ENCODE data around the gene NEU2.

NEU2 gene

DNA sequence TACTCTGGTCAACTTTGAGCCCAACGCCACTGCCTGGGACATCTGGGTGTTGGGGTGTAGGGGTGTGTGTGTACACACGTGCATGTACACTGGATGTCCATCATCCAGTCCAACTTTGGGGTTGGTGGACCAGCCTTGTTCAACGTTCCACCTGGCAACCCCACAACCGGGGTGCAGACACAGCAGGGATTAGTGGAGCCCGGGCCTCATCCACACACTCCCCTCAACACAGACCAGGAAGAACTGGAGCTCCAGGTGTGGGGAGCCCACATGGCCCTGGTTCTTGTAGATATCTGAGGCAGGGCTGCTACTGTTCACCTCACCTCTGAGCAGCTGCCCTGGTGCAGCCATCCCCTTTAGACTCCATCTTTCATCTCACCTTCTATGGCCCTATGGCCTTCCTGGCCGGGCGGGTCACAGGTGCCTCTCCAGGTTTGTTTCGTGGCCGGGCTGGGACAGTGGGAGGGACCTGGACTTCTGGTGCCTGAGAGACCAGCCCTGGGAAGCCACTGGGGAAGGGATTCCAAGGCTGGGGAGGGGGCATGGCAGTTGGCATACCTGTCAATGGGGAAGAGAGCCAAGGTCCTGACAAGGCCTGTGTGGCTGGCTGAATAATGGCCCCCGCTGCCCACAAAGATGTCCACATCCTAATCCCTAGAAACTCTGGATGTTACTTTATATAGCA is 7.5 kb downstream of the NEU2 start:
- Histone ChIP-seq H3K14ac (ENCODE audit: low read length) (no peak overlapping the region), H2BK120ac (ENCODE audit: low read depth, low read length) (no peak overlapping the region), H3K36me3 (replicated peaks in 1 of 2; ENCODE audit: control insufficient read depth in 2 of 2, insufficient read depth in 2 of 2, low read length in 2 of 2) (no peaks in the 10 kb centered on the region), H3K4me3 (ENCODE audit: low read length in 2 of 2) (no peak overlapping the region), H4K91ac (ENCODE audit: low read depth, low read length, poor library complexity) (no peak overlapping the region), H2BK15ac (ENCODE audit: low read length) (no peak overlapping the region), H3K79me1 (ENCODE audit: low read depth, low read length) (peaks cover 3% of the 10 kb centered on the region), H2BK5ac (ENCODE audit: low read length) (no peak overlapping the region), H2BK12ac (ENCODE audit: low read length) (no peak overlapping the region), H3K18ac (ENCODE audit: low read length) (peak overlapping the region; percentile 32), H3K4me1 (ENCODE audit: control insufficient read depth in 2 of 2, insufficient read depth in 1 of 2, low read depth in 1 of 2, low read length in 2 of 2) (peaks cover 0 to 2% of the 10 kb centered on the region in 2 donors), H3K9me3 (replicated peaks in 1 of 2; ENCODE audit: control insufficient read depth in 2 of 2, insufficient read depth in 1 of 2, low read depth in 1 of 2, low read length in 2 of 2) (peaks cover 0 to 8% of the 10 kb centered on the region in 2 donors), H3K23ac (ENCODE audit: low read depth, low read length, poor library complexity) (no peak overlapping the region), H4K8ac (ENCODE audit: low read depth, low read length) (no peak overlapping the region), H3K27ac (replicated peaks; ENCODE audit: low read length) (no peak overlapping the region), H3K4ac (ENCODE audit: low read length) (no peak overlapping the region), H3K4me2 (ENCODE audit: insufficient read depth, low read length, poor library complexity, severe bottlenecking) (no peak overlapping the region), H2AFZ (ENCODE audit: low read length) (no peak overlapping the region), H3K9ac (ENCODE audit: low read depth, low read length, poor library complexity) (no peak overlapping the region), H3K27me3 (ENCODE audit: control insufficient read depth in 3 of 3, insufficient read depth in 3 of 3, low read depth in 1 of 3, low read length in 3 of 3) (peaks cover 0 to 5% (median 0%) of the 10 kb centered on the region in 3 experiments), H2AK5ac (ENCODE audit: low read depth, low read length) (no peak overlapping the region)
- no peak for DNase-seq (ENCODE audit: low spot score)
- WGBS, 2 donors (ENCODE audit: extremely low coverage in 2 of 2, insufficient read length in 2 of 2, insufficient replicate concordance in 1 of 2): no CpG with 5 or more reads among the region's 10 CpGs

DNA sequence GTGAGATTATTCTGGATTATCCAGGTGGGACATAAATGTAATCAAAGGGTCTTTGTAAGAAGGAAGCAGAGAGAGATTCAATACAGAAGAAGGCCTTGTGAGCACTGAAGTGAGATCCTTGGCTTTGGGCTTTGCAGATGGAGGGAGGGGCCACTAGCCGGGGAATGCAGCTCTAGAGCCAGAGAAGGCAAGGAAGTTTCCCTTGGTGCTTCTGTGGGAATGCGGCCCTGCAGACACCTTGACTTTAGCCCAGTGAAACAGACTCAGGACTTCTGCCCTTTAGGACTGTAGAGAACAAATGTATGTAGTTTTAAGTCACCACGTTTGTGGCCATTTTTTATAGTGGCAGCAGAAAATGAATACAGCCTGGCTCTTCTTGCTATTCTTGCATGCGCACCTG is 8.1 kb downstream of the NEU2 start:
- Histone ChIP-seq H3K9me3 (replicated peaks in 1 of 2; ENCODE audit: control insufficient read depth in 2 of 2, insufficient read depth in 1 of 2, low read depth in 1 of 2, low read length in 2 of 2) (peaks cover 0 to 5% of the 10 kb centered on the region in 2 donors), H3K23ac (ENCODE audit: low read depth, low read length, poor library complexity) (no peak overlapping the region), H4K8ac (ENCODE audit: low read depth, low read length) (no peak overlapping the region), H3K4me1 (ENCODE audit: control insufficient read depth in 2 of 2, insufficient read depth in 1 of 2, low read depth in 1 of 2, low read length in 2 of 2) (peaks cover 0 to 2% of the 10 kb centered on the region in 2 donors), H4K91ac (ENCODE audit: low read depth, low read length, poor library complexity) (no peak overlapping the region), H2AFZ (ENCODE audit: low read length) (no peak overlapping the region), H3K18ac (ENCODE audit: low read length) (no peak overlapping the region), H3K27ac (replicated peaks; ENCODE audit: low read length) (no peak overlapping the region), H2BK12ac (ENCODE audit: low read length) (no peak overlapping the region), H3K27me3 (ENCODE audit: control insufficient read depth in 3 of 3, insufficient read depth in 3 of 3, low read depth in 1 of 3, low read length in 3 of 3) (peaks cover 0 to 10% (median 0%) of the 10 kb centered on the region in 3 experiments), H3K14ac (ENCODE audit: low read length) (no peak overlapping the region), H2BK15ac (ENCODE audit: low read length) (no peak overlapping the region), H2BK5ac (ENCODE audit: low read length) (no peak overlapping the region), H2BK120ac (ENCODE audit: low read depth, low read length) (no peak overlapping the region), H3K79me1 (ENCODE audit: low read depth, low read length) (peaks cover 2% of the 10 kb centered on the region), H3K4ac (ENCODE audit: low read length) (no peak overlapping the region), H3K4me2 (ENCODE audit: insufficient read depth, low read length, poor library complexity, severe bottlenecking) (no peak overlapping the region), H2AK5ac (ENCODE audit: low read depth, low read length) (no peak overlapping the region), H3K9ac (ENCODE audit: low read depth, low read length, poor library complexity) (no peak overlapping the region), H3K36me3 (replicated peaks in 1 of 2; ENCODE audit: control insufficient read depth in 2 of 2, insufficient read depth in 2 of 2, low read length in 2 of 2) (no peaks in the 10 kb centered on the region), H3K4me3 (ENCODE audit: low read length in 2 of 2) (no peak overlapping the region)
- no peak for DNase-seq (ENCODE audit: low spot score)
- WGBS, 2 donors (ENCODE audit: extremely low coverage in 2 of 2, insufficient read length in 2 of 2, insufficient replicate concordance in 1 of 2): no CpG with 5 or more reads among the region's 4 CpGs

DNA sequence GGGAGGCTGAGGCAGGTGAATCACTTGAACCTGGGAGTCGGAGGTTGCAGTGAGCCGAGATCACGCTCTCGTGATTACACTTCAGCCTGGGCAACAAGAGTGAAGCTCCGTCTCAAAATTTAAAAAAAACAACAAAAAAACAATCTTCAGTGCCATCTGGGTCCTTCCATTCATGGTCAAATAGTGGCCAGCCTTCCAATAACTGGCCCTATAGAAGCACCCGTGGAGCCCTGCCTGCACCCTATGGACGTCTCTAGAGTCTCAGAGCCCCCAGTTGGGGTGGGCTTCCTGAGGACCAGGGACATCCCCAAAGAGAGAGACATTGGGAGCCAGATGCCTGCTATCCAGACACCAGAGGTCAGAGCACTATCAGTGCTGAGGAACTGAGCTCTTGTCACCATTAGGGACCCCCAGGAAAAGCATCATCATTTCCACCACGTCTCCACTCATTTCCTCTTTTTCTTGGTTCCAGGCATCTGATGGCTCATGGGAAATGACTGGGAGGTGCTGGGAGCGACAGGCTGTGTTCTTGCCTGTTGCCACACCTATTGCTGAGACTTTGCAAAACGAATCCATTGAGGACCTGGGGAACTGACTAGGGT is 9.4 kb downstream of the NEU2 start:
- Histone ChIP-seq H3K4me3 (ENCODE audit: low read length in 2 of 2) (no peak overlapping the region), H3K9ac (ENCODE audit: low read depth, low read length, poor library complexity) (no peak overlapping the region), H2BK5ac (ENCODE audit: low read length) (no peak overlapping the region), H4K8ac (ENCODE audit: low read depth, low read length) (no peak overlapping the region), H2AK5ac (ENCODE audit: low read depth, low read length) (no peak overlapping the region), H3K14ac (ENCODE audit: low read length) (no peak overlapping the region), H2BK15ac (ENCODE audit: low read length) (no peak overlapping the region), H3K9me3 (replicated peaks in 1 of 2; ENCODE audit: control insufficient read depth in 2 of 2, insufficient read depth in 1 of 2, low read depth in 1 of 2, low read length in 2 of 2) (no peaks in the 10 kb centered on the region), H3K27ac (replicated peaks; ENCODE audit: low read length) (no peak overlapping the region), H2BK12ac (ENCODE audit: low read length) (no peak overlapping the region), H4K91ac (ENCODE audit: low read depth, low read length, poor library complexity) (no peak overlapping the region), H3K4ac (ENCODE audit: low read length) (no peak overlapping the region), H2AFZ (ENCODE audit: low read length) (no peak overlapping the region), H2BK120ac (ENCODE audit: low read depth, low read length) (no peak overlapping the region), H3K23ac (ENCODE audit: low read depth, low read length, poor library complexity) (no peak overlapping the region), H3K79me1 (ENCODE audit: low read depth, low read length) (no peaks in the 10 kb centered on the region), H3K18ac (ENCODE audit: low read length) (no peak overlapping the region), H3K4me2 (ENCODE audit: insufficient read depth, low read length, poor library complexity, severe bottlenecking) (no peak overlapping the region), H3K36me3 (replicated peaks in 1 of 2; ENCODE audit: control insufficient read depth in 2 of 2, insufficient read depth in 2 of 2, low read length in 2 of 2) (no peaks in the 10 kb centered on the region), H3K4me1 (ENCODE audit: control insufficient read depth in 2 of 2, insufficient read depth in 1 of 2, low read depth in 1 of 2, low read length in 2 of 2) (peaks cover 0 to 2% of the 10 kb centered on the region in 2 donors), H3K27me3 (ENCODE audit: control insufficient read depth in 3 of 3, insufficient read depth in 3 of 3, low read depth in 1 of 3, low read length in 3 of 3) (peaks cover 0 to 16% (median 0%) of the 10 kb centered on the region in 3 experiments)
- no peak for DNase-seq (ENCODE audit: low spot score)
- no CpG with 5 or more reads among the region's 10 CpGs for WGBS, 2 donors (ENCODE audit: extremely low coverage in 2 of 2, insufficient read length in 2 of 2, insufficient replicate concordance in 1 of 2)

DNA sequence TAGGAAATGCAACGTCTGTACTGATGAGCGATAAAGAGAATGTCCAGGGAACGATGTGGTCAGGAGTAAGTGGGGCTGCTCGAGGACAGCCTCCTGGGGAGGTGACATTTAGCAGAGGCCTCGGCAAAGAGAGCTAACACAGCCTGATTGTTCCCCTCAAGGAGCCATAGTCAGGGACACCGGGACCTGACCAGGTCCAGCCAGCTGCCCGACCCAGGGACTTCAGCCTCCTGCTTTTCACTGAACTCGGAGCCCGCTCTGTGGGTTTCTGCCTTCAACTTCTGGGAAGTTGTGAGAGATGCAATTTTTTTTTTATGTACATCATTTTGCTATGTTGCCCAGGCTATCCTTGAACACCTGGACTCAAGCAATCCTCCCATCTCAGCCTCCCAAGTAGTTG is 10.1 kb downstream of the NEU2 start:
- Histone ChIP-seq H3K4me2 (ENCODE audit: insufficient read depth, low read length, poor library complexity, severe bottlenecking) (no peak overlapping the region), H3K14ac (ENCODE audit: low read length) (no peak overlapping the region), H2BK12ac (ENCODE audit: low read length) (no peak overlapping the region), H3K27ac (replicated peaks; ENCODE audit: low read length) (no peak overlapping the region), H2BK5ac (ENCODE audit: low read length) (no peak overlapping the region), H2BK120ac (ENCODE audit: low read depth, low read length) (no peak overlapping the region), H3K4me1 (ENCODE audit: control insufficient read depth in 2 of 2, insufficient read depth in 1 of 2, low read depth in 1 of 2, low read length in 2 of 2) (peaks cover 0 to 2% of the 10 kb centered on the region in 2 donors), H4K8ac (ENCODE audit: low read depth, low read length) (no peak overlapping the region), H3K36me3 (replicated peaks in 1 of 2; ENCODE audit: control insufficient read depth in 2 of 2, insufficient read depth in 2 of 2, low read length in 2 of 2) (no peaks in the 10 kb centered on the region), H3K9me3 (replicated peaks in 1 of 2; ENCODE audit: control insufficient read depth in 2 of 2, insufficient read depth in 1 of 2, low read depth in 1 of 2, low read length in 2 of 2) (no peaks in the 10 kb centered on the region), H3K79me1 (ENCODE audit: low read depth, low read length) (no peaks in the 10 kb centered on the region), H3K4me3 (ENCODE audit: low read length in 2 of 2) (no peak overlapping the region), H2AK5ac (ENCODE audit: low read depth, low read length) (no peak overlapping the region), H2AFZ (ENCODE audit: low read length) (no peak overlapping the region), H4K91ac (ENCODE audit: low read depth, low read length, poor library complexity) (no peak overlapping the region), H3K27me3 (ENCODE audit: control insufficient read depth in 3 of 3, insufficient read depth in 3 of 3, low read depth in 1 of 3, low read length in 3 of 3) (peaks cover 0 to 16% (median 0%) of the 10 kb centered on the region in 3 experiments), H3K9ac (ENCODE audit: low read depth, low read length, poor library complexity) (no peak overlapping the region), H3K23ac (ENCODE audit: low read depth, low read length, poor library complexity) (no peak overlapping the region), H3K4ac (ENCODE audit: low read length) (no peak overlapping the region), H2BK15ac (ENCODE audit: low read length) (no peak overlapping the region), H3K18ac (ENCODE audit: low read length) (no peak overlapping the region)
- no peak for DNase-seq (ENCODE audit: low spot score)
- WGBS, 2 donors (ENCODE audit: extremely low coverage in 2 of 2, insufficient read length in 2 of 2, insufficient replicate concordance in 1 of 2): no CpG with 5 or more reads among the region's 9 CpGs

All from neuronal stem cell (in vitro differentiated cells).